H1 (cell line): ENCODE results near the gene MRTFA. TPM values are rescaled to one million over a fixed set of nuclear protein-coding genes. Genes with fewer than 3 reads are reported as not detected.

Source experiments
- CTCF ChIA-PET: fragments of 300-600 bp; sonication (Branson Sonifier 250); formaldehyde crosslinking; loops from one replicate; lab custom pipeline; 2021; ENCODE audit not compliant: partially characterized antibody; lab: Charles Lee
- POLR2A ChIA-PET: fragments of 300-600 bp; sonication (Branson Sonifier 250); formaldehyde crosslinking; loops from one replicate; lab custom pipeline; 2021; ENCODE audit warnings: inconsistent platforms; ENCODE audit not compliant: partially characterized antibody; lab: Charles Lee
- DNase-seq, 2 experiments: peaks; one replicate each; pipeline versions ENCODE4 v3.0.0 to v3.0.0-alpha.2; 2010 to 2022; ENCODE audit warnings: low spot score in 2 of 2, low read depth in 1 of 2, mixed read lengths in 1 of 2
- FAIRE-seq: peaks from 2 replicates; lab custom pipeline; 2011; peaks lifted over from hg19 to GRCh38; lab: Jason Lieb, UNC
- H2AFZ ChIP-seq: 2 replicates; pipeline ENCODE4 v1.8.1; 2012; ENCODE audit warnings: low read length, inconsistent platforms
- H2AK5ac ChIP-seq: 2 replicates; pipeline ENCODE4 v1.6.1; 2013; ENCODE audit warnings: low read depth, low read length
- H2BK120ac ChIP-seq: replicated peaks from 2 replicates; pipeline ENCODE3; 2013; ENCODE audit warnings: low read depth, low read length, inconsistent platforms
- H2BK12ac ChIP-seq: 2 replicates; pipeline ENCODE4 v1.6.1; 2013; ENCODE audit warnings: low read depth, low read length
- H2BK15ac ChIP-seq: 2 replicates; pipeline ENCODE4 v1.6.1; 2013; ENCODE audit warnings: low read length
- H2BK20ac ChIP-seq: 2 replicates; pipeline ENCODE4 v1.6.1; 2013; ENCODE audit warnings: low read length
- H2BK5ac ChIP-seq: 2 replicates; pipeline ENCODE4 v1.6.1; 2013; ENCODE audit warnings: low read depth, low read length
- H3K14ac ChIP-seq: 2 replicates; pipeline ENCODE4 v1.6.1; 2013; ENCODE audit warnings: inconsistent platforms; ENCODE audit not compliant: insufficient read length
- H3K18ac ChIP-seq: 2 replicates; pipeline ENCODE4 v1.6.1; 2013; ENCODE audit warnings: low read length; ENCODE audit errors: extremely low read depth
- H3K23ac ChIP-seq: 2 replicates; pipeline ENCODE4 v1.6.1; 2013; ENCODE audit warnings: inconsistent platforms; ENCODE audit not compliant: insufficient read length
- H3K23me2 ChIP-seq: 2 replicates; pipeline ENCODE4 v1.6.1; 2013; ENCODE audit warnings: low read depth, low read length
- H3K27ac ChIP-seq: 2 replicates; pipeline ENCODE4 v1.6.1; 2011; ENCODE audit warnings: low read depth, low read length, inconsistent platforms
- H3K27me3 ChIP-seq, 4 experiments: replicated peaks in 1 of 4; 1 replicate in 1 of 4; 2 replicates in 3 of 4; pipeline versions ENCODE4 v1.6.1 to v1.8.1; 2011 to 2013; ENCODE audit warnings: low read length in 3 of 4, mild to moderate bottlenecking in 3 of 4, inconsistent platforms in 2 of 4, mixed read lengths in 2 of 4, moderate library complexity in 1 of 4; ENCODE audit not compliant: control insufficient read depth in 3 of 4, insufficient read depth in 3 of 4; ENCODE audit errors: extremely low read depth in 1 of 4
- H3K36me3 ChIP-seq, 4 experiments: 2 replicates each; pipeline versions ENCODE4 v1.6.1 to v1.8.1; 2011 to 2013; ENCODE audit warnings: mild to moderate bottlenecking in 4 of 4, low read length in 3 of 4, moderate library complexity in 2 of 4, control low read depth in 1 of 4, inconsistent platforms in 1 of 4; ENCODE audit not compliant: insufficient read depth in 4 of 4, control insufficient read depth in 2 of 4
- H3K4ac ChIP-seq: replicated peaks from 2 replicates; pipeline ENCODE3; 2013; ENCODE audit warnings: low read length, low read depth, mixed read lengths, inconsistent platforms; ENCODE audit not compliant: insufficient read length
- H3K4me1 ChIP-seq, 4 experiments: replicated peaks in 1 of 4; 1 replicate in 1 of 4; 2 replicates in 3 of 4; pipeline versions ENCODE4 v1.6.1 to v1.8.1; 2011 to 2013; ENCODE audit warnings: low read length in 3 of 4, inconsistent platforms in 2 of 4, mixed read lengths in 1 of 4; ENCODE audit not compliant: insufficient read depth in 4 of 4, control insufficient read depth in 3 of 4
- H3K4me2 ChIP-seq, 2 experiments: 2 replicates each; pipeline versions ENCODE4 v1.6.1 to v1.8.1; 2011 to 2013; ENCODE audit warnings: low read depth in 2 of 2, low read length in 2 of 2, control low read depth in 1 of 2, inconsistent platforms in 1 of 2, mild to moderate bottlenecking in 1 of 2; ENCODE audit not compliant: insufficient read depth in 1 of 2
- H3K4me3 ChIP-seq, 4 experiments: fragments of 200-600, 300-600 bp in 1 of 4; sonication (generic), shearing (Covaris generic), sonication (Bioruptor Twin) in 1 of 4; 2 replicates each; pipeline versions ENCODE4 v1.5.1 to v1.8.1; 2011 to 2016; ENCODE audit warnings: low read length in 4 of 4, low read depth in 3 of 4, control low read depth in 2 of 4, inconsistent platforms in 2 of 4, mild to moderate bottlenecking in 2 of 4, mixed read lengths in 1 of 4, moderate library complexity in 1 of 4; ENCODE audit not compliant: insufficient read depth in 2 of 4; ENCODE audit errors: extremely low read depth in 1 of 4
- H3K56ac ChIP-seq: replicated peaks from 2 replicates; pipeline ENCODE3; 2013; ENCODE audit warnings: low read depth, mild to moderate bottlenecking, mixed read lengths, low read length, inconsistent platforms; ENCODE audit not compliant: insufficient read length
- H3K79me1 ChIP-seq: 2 replicates; pipeline ENCODE4 v1.6.1; 2013; ENCODE audit warnings: low read depth, low read length, control low read depth
- H3K79me2 ChIP-seq, 2 experiments: 2 replicates each; pipeline versions ENCODE4 v1.6.1 to v1.8.1; 2012 to 2013; ENCODE audit warnings: low read length in 2 of 2, mild to moderate bottlenecking in 2 of 2, inconsistent platforms in 1 of 2; ENCODE audit not compliant: insufficient read depth in 2 of 2, control insufficient read depth in 1 of 2
- H3K9ac ChIP-seq, 4 experiments: replicated peaks in 1 of 4; 1 replicate in 1 of 4; 2 replicates in 3 of 4; pipeline versions ENCODE4 v1.6.1 to v1.8.1; 2011 to 2013; ENCODE audit warnings: low read depth in 3 of 4, low read length in 3 of 4, control low read depth in 2 of 4, mild to moderate bottlenecking in 2 of 4, moderate library complexity in 2 of 4, inconsistent platforms in 1 of 4; ENCODE audit errors: extremely low read depth in 1 of 4
- H3K9me3 ChIP-seq, 2 experiments: 2 replicates each; pipeline versions ENCODE4 v1.6.1 to v1.8.1; 2012 to 2013; ENCODE audit warnings: mild to moderate bottlenecking in 2 of 2, moderate library complexity in 2 of 2, control low read depth in 1 of 2, inconsistent platforms in 1 of 2, low read depth in 1 of 2, low read length in 1 of 2, mixed read lengths in 1 of 2; ENCODE audit not compliant: insufficient read depth in 2 of 2
- H4K20me1 ChIP-seq, 2 experiments: replicated peaks in 1 of 2; 2 replicates each; pipeline versions ENCODE3 to v1.8.1; 2011 to 2013; ENCODE audit warnings: inconsistent platforms in 2 of 2, low read length in 2 of 2, mild to moderate bottlenecking in 1 of 2; ENCODE audit not compliant: insufficient read depth in 2 of 2, control insufficient read depth in 1 of 2
- H4K5ac ChIP-seq: 2 replicates; pipeline ENCODE4 v1.6.1; 2013; ENCODE audit warnings: low read length, low read depth, mixed read lengths, inconsistent platforms; ENCODE audit not compliant: insufficient read length
- H4K8ac ChIP-seq: 2 replicates; pipeline ENCODE4 v1.8.0; 2013; ENCODE audit warnings: mild to moderate bottlenecking, moderate library complexity, low read length, inconsistent platforms; ENCODE audit not compliant: insufficient read depth; ENCODE audit errors: extremely low read depth
- H4K91ac ChIP-seq: replicated peaks from 2 replicates; pipeline ENCODE3; 2013; ENCODE audit warnings: low read length, mixed read lengths, inconsistent platforms; ENCODE audit not compliant: insufficient read length
- CTCF ChIP-seq, 3 experiments: IDR thresholded peaks; 1 replicate in 2 of 3; 2 replicates in 1 of 3; pipeline versions ENCODE4 v1.5.1 to v1.6.1; 2011; ENCODE audit warnings: low read length in 3 of 3, mild to moderate bottlenecking in 3 of 3, inconsistent platforms in 2 of 3, low read depth in 1 of 3, moderate library complexity in 1 of 3; ENCODE audit not compliant: insufficient read depth in 1 of 3; ENCODE audit errors: control extremely low read depth in 1 of 3
- E2F6 ChIP-seq: IDR thresholded peaks from 2 replicates; pipeline ENCODE4 v1.6.1; 2012; ENCODE audit warnings: inconsistent platforms
- GABPA ChIP-seq: IDR thresholded peaks from 2 replicates; pipeline ENCODE4 v1.6.1; 2011; ENCODE audit warnings: mild to moderate bottlenecking, low read length, moderate library complexity, borderline replicate concordance; ENCODE audit not compliant: insufficient read depth
- HDAC2 ChIP-seq, 2 experiments: fragments of 300-600 bp in 1 of 2; sonication (generic) in 1 of 2; IDR thresholded peaks; 2 replicates each; pipeline ENCODE4 v1.6.1; 2011 to 2012; ENCODE audit warnings: low read depth in 2 of 2, low read length in 2 of 2, mild to moderate bottlenecking in 2 of 2, moderate library complexity in 2 of 2, borderline replicate concordance in 1 of 2, inconsistent platforms in 1 of 2
- PHF8 ChIP-seq: fragments of 200-600 bp; sonication (generic); conservative IDR thresholded peaks from 2 replicates; pipeline ENCODE4 v1.7.1; 2012; ENCODE audit warnings: low read depth, mild to moderate bottlenecking, inconsistent platforms, low read length, moderate library complexity
- RNF2 ChIP-seq: fragments of 200-900, 300-1000 bp; sonication (generic); IDR thresholded peaks from 2 replicates; pipeline ENCODE4 v1.7.1; 2016; ENCODE audit warnings: borderline replicate concordance, low read depth, mild to moderate bottlenecking, antibody characterized with exemption, low read length; ENCODE audit not compliant: poor library complexity, severe bottlenecking; ENCODE audit errors: missing control alignments
- WGBS, 2 experiments: shearing (Covaris generic) in 1 of 2; methylation state at CpG; one replicate each; pipeline versions ENCODE4 v1.1.6 to v1.1.7; 2013 to 2015; ENCODE audit warnings: low lambda C conversion rate in 2 of 2, mixed read lengths in 2 of 2, inconsistent platforms in 1 of 2, low coverage in 1 of 2, missing lambda C conversion rate in 1 of 2; ENCODE audit not compliant: insufficient replicate concordance in 2 of 2, insufficient coverage in 1 of 2, insufficient read length in 1 of 2; ENCODE audit errors: extremely low coverage in 1 of 2, missing lambda C conversion rate in 1 of 2; 5-methylcytosine and 5-hydroxymethylcytosine counted together
- polyA plus RNA-seq, 7 experiments: library from polyadenylated mRNA; depleted of rRNA in 3 of 7; stranded (reverse) in 5 of 7; unstranded in 2 of 7; fragments of >200 nt in 5 of 7; fragments of 200-250 nt in 2 of 7; gene quantifications; 1 replicate in 5 of 7; 2 replicates in 1 of 7; 4 replicates in 1 of 7; pipeline versions ENCODE4 v1.2.1 to v1.2.3, GENCODE V29; 2011 to 2013; ENCODE audit warnings: missing spikeins in 2 of 7, mixed read lengths in 2 of 7
- total RNA-seq: library from RNA; stranded (reverse); fragmentation: NEBNext Ultra II Directional; extraction: Animal tissue kit (Norgen Biotek cat#: 25700); gene quantifications from 2 replicates; pipeline ENCODE4 v1.2.1, GENCODE V29; 2021

MRTFA gene
- total and polyA plus RNA-seq, 2 of the 8 experiments (the other 6 are each of a cell fraction or from before 2014, with no cell fraction given), result 5.4 to 37.9 TPM

- Histone ChIP-seq H3K14ac (no peak overlapping the region), H2BK15ac (no peak overlapping the region), H2BK20ac (no peak overlapping the region), H3K79me2 (peaks cover 0 to 19% of the 10 kb centered on the region in 2 experiments; a peak in 3 of 4 replicates), H4K20me1 (no peaks in the 10 kb centered on the region), H3K4ac (no peak overlapping the region), H2BK5ac (no peak overlapping the region), H3K27me3 (no peaks in the 10 kb centered on the region), H2BK12ac (no peak overlapping the region), H2AK5ac (no peak overlapping the region), H3K36me3 (no peaks in the 10 kb centered on the region), H3K23me2 (no peaks in the 10 kb centered on the region), H3K4me3 (no peak overlapping the region), H3K27ac (no peak overlapping the region), H3K4me1 (peaks cover 0 to 20% (median 6%) of the 10 kb centered on the region in 4 experiments; a peak in 3 of 7 replicates), H3K23ac (no peak overlapping the region), H3K79me1 (no peaks in the 10 kb centered on the region), H3K4me2 (peak overlapping the region in 1 of 2 experiments; percentile 5; a peak in 1 of 4 replicates), H4K8ac (no peak overlapping the region), H3K9me3 (no peaks in the 10 kb centered on the region), H3K56ac (no peak overlapping the region), H3K18ac (no peak overlapping the region), H2BK120ac (no peak overlapping the region), H4K91ac (no peak overlapping the region), H4K5ac (no peak overlapping the region), H3K9ac (no peak overlapping the region), H2AFZ (no peak overlapping the region)
- FAIRE-seq, result no peak
- ChIA-PET POLR2A (interaction anchor here (0.7 kb wide), 1 partner anchor 30 kb away, joined by 3 read pairs; no protein-coding TSS in a partner anchor), CTCF (interaction anchor here (0.7 to 1.3 kb wide), 6 partner anchors 8 to 96 kb away, joined by 3 to 4 read pairs (median 3); no protein-coding TSS in a partner anchor)
- WGBS, 2 experiments, result 93% methylated on average over 3 of the region's 3 CpGs; no CpG with 5 or more reads in 1 of the 2 experiments
- no peak for DNase-seq
- TF ChIP-seq RNF2, result no peak
- TF ChIP-seq E2F6, result no peak
- no peak for TF ChIP-seq GABPA
- no peak for TF ChIP-seq PHF8
- TF ChIP-seq CTCF (IDR thresholded peaks at IDR 0.05; ENCODE audit: control extremely low read depth in 1 of 3, insufficient read depth in 1 of 3, low read depth in 1 of 3, low read length in 3 of 3), result no peak
- TF ChIP-seq HDAC2 (IDR thresholded peaks at IDR 0.05; ENCODE audit: borderline replicate concordance in 1 of 2, low read depth in 2 of 2, low read length in 2 of 2), result no peak
Measured at GRCh38 chr22:40531951-40532900, 104.3 kb downstream of the MRTFA start.
